Measurements from ENCODE around the gene CCBE1.

DNA sequence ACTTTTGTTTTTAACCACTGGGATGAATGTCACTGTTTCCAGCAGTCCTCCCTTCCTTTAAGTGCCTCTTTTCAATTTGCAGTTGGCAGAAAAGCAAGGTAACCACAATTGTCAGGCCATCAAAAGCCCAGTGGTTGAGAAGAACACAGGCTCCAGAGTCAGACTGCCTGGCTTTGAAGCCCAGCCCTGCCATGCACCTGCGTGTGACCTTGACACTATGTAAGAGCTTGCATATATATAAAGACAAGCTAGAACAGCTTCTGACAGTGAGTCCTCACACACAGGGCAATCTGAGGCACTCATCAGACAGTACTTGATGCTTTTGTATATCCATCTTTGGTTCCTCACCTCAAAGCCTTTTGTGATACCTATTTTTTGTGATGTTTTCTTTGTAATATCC is 11.0 kb downstream of the CCBE1 start:
- TF ChIP-seq, protein P1, sequence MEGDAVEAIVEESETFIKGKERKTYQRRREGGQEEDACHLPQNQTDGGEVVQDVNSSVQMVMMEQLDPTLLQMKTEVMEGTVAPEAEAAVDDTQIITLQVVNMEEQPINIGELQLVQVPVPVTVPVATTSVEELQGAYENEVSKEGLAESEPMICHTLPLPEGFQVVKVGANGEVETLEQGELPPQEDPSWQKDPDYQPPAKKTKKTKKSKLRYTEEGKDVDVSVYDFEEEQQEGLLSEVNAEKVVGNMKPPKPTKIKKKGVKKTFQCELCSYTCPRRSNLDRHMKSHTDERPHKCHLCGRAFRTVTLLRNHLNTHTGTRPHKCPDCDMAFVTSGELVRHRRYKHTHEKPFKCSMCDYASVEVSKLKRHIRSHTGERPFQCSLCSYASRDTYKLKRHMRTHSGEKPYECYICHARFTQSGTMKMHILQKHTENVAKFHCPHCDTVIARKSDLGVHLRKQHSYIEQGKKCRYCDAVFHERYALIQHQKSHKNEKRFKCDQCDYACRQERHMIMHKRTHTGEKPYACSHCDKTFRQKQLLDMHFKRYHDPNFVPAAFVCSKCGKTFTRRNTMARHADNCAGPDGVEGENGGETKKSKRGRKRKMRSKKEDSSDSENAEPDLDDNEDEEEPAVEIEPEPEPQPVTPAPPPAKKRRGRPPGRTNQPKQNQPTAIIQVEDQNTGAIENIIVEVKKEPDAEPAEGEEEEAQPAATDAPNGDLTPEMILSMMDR (IDR thresholded peaks at IDR 0.05; ENCODE audit: insufficient read depth, low read length): no peak
- no peak for TF ChIP-seq POLR2AphosphoS5 (IDR thresholded peaks at IDR 0.05; ENCODE audit: low read depth)

Measured in HL-60 (cell line).